GM21390 (cell line): Measurements from ENCODE around the gene KRTAP12-1.
"Not testable (repeated sequence)": the region's sequence is repeated elsewhere in the genome, so short reads cannot be mapped to it uniquely, and the experiment has no call there.

Source experiments
- ATAC-seq: cut with Tn5 transposase; IDR thresholded peaks from one replicate; pipeline ENCODE4 v1.9.1; 2021; ENCODE audit not compliant: unreplicated experiment

The KRTAP12-1 gene

DNA sequence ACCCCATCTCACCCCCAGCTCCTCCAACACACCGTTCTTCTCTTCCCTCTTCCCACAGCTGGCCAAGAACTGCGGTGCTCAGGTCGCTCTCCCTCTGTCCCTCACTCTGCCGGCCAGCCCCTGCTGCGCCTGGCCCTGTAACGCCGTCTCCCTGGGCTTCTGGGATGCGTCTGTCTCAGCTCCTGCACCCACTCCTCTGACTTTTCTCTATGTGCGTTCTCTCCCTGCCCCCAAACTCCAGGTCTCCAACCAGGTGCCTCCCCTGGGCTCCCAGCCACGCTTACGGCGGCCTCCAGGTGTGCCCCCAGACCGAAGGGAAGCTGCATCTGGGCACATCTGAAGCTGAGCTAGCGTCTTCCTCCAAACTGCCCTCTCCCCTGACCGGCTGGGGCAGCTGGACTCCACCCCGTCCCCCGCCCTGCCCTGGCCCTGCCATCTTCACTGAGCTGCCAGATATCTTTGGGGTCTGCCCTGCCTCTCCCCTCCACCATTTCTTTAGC lies 17.6 kb upstream of the KRTAP12-1 start:
- no peak for ATAC-seq

DNA sequence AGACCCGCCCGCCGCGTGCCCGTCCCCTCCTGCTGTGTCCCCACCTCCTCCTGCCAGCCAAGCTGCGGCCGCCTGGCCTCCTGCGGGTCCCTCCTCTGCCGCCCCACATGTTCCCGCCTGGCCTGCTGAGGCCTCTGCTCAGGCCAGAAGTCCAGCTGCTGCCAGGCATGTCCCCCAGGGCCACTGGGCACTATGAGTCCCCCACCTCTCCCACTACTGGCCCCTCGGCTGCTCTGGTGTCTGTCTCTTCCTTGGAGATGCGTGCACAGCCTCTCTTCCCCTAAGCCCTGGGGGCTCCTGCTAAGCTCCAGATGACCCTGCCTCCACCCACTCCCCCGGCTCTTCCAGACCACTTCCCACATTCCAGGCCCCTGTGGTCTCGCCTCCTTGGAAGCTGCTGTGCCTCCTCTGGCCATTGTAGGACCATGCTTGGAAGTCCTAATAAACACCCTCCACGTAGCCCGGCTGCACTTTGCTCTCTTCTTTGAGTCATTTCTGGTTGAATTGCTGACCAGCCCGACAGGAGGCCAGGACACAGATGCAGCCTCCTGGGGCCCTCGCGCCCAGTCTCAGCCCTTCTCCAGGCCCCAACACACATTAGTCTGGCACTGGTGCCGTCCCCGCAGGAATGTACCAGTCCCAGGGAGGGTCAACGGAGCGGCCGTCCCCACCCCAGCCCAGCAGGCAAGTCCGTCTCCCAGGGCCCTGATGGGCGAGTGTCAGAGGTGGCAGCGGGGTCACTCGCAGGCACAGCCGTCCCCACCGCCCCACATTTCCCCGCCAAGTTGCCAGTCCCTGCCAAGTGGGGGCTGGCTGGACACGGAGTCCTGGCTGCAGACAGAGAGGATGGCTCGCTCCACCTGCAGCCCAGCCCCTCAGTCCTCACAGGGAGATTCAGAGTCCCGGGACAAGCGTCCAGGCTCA lies 16.1 kb upstream of the KRTAP12-1 start:
- ATAC-seq: no peak

DNA sequence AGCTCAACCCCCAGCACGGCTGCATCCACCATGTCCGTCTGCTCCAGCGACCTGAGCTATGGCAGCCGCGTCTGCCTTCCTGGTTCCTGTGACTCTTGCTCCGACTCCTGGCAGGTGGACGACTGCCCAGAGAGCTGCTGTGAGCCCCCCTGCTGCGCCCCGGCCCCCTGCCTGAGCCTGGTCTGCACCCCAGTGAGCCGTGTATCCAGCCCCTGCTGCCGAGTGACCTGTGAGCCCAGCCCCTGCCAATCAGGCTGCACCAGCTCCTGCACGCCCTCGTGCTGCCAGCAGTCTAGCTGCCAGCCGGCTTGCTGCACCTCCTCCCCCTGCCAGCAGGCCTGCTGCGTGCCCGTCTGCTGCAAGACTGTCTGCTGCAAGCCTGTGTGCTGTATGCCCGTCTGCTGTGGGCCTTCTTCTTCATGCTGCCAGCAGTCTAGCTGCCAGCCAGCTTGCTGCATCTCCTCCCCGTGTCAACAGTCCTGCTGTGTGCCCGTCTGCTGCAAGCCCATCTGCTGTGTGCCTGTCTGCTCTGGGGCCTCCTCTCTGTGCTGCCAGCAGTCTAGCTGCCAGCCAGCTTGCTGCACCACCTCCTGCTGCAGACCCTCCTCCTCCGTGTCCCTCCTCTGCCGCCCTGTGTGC lies 15.3 kb upstream of the KRTAP12-1 start, which contains the start of gene KRTAP10-12:
KRTAP10-12 (plus strand) TSS at position 1 of the 639 bp plus-strand sequence; CDS start at position 31, 30 bp downstream.
- ATAC-seq: not testable (repeated sequence)

DNA sequence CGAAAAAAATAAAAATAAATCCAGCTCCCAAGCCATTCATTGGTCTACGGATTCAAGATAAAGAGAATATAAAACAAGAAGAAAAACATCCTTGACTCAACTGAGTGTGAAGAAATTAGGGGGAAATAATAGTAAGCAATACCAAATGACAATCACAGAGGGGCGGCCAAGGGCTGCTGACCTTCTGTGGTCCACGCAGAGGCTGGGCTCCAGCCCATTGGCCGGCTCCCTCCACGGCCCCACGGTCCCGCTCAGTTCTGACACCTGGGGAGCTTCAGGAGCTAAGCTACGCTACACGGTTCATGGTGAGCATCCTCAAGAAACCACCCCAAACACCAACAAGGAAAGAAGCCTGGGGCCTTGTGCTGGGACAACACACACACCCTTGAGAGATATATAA lies 14.6 kb upstream of the KRTAP12-1 start:
- no peak for ATAC-seq

DNA sequence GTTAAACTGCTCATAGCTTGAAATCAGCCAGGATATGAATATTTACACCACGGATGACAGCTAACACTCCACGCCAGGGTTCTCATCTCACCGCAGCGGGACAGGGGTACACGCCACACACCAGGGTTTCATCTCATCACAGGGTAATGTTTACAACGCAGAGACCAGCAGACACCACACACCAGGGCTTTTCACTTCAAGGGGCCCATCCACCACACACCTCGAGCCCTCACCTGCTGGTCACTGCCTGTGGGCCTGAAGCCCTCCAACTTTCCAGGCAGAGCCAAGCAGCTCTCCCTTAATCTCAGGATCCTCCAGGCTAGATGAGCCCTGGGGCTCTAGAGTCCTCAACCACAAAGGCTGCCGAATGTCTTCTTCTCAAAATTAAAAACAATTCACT lies 13.7 kb upstream of the KRTAP12-1 start:
- ATAC-seq: no peak

DNA sequence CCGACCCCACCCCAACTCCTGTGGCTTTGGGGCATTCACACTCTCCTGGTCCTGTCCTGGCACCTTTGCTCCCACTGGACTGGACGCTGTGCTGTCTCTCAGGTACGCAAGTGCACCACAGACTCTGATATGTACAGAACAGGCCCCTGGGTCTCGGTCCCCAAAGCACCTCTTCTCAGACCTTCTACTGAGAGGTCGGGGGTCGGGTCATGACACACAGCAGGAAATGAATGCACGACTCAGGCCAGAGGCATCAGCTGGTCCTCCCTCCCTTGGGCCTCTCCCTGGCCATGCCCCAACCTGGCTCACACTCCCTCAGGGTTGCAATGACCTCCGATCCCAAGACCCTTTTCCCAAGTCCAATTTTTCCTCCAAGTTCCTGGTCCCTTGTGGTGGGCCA lies 13.2 kb upstream of the KRTAP12-1 start:
- no peak for ATAC-seq

DNA sequence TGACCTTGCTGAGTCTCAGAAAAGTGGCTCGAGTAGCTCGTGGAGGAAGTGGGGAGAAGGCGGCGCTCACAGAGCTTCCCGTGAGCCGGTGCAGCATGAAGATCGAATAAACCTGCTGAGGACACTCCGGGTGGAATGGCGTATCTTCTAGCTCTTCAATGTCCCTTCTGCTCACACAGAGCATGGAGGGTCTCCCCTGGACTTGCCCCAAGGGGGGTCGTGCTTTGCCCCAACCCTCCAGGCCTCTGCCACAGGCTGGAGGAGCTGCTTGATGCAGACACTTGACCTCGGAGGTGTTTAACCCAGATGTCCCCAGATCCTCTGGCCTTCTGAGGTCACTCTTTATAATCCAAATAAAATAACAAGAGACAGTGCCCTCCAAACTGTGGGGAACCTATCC lies 12.8 kb upstream of the KRTAP12-1 start:
- ATAC-seq: no peak

DNA sequence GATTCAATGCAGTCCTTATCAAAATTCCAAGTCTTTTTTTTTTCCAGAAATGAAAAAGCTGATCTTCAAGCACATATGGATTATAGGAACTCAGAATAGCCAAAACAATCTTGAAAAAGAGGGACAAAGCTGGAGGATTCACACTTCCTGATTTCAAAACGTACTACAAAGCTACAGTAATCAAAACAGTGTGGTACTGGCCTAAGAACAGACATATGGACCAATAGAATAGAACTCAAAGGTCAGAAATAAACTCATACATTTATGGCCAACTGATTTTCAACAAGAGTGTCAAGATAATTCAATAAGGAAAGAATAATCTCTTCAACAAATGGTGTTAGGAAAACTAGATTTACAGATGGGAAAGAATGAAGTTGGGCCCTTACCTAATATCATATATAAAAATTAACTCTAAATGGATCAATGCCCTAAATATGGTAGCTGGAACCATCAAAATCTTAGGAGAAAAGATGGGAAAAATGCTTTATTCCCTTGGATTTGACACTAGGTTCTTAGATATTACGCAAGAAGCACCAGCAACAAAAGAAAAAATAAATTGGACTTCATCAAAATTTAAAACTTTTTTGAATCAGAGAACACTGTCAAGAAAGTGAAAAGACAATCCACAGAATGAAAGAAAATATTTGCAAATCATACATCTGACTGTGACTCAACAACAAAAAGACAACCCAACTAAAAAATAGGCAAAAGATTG lies 11.0 kb upstream of the KRTAP12-1 start:
- no peak for ATAC-seq

DNA sequence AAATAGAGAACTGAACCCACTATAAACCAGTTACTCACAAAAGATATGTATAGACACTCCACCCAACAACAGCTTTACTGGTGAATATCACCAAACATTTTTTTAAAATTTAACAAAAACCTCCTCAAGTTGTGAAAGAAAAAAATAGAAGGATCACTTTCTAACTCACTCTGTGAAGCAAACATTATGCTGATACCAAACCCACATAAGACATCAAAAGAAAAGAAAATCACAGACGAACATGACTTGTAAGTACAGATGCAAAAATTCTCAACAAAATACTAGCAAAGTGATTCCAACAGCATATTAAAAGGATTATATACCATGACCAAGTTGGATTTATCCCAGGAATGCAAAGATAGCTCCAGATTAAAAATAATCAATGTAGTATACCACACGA lies 9.7 kb upstream of the KRTAP12-1 start:
- ATAC-seq: no peak

DNA sequence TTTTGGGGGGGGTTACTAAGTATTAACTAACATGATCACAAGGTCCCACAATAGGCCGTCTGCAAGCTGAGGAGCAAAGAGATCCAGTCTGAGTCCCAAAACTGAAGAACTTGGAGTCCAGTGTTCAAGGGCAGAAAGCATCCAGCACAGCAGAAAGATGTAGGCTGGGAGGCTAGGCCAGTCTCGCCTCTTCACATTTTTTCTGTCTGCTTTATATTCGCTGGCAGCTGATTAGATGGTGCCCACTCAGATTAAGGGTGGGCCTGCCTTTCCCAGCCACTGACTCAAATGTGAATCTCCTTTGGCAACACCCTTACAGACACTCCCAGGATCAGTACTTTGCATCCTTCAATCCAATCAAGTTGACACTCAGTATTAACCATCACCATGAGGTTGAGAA lies 7.8 kb upstream of the KRTAP12-1 start:
- not testable (repeated sequence) for ATAC-seq

DNA sequence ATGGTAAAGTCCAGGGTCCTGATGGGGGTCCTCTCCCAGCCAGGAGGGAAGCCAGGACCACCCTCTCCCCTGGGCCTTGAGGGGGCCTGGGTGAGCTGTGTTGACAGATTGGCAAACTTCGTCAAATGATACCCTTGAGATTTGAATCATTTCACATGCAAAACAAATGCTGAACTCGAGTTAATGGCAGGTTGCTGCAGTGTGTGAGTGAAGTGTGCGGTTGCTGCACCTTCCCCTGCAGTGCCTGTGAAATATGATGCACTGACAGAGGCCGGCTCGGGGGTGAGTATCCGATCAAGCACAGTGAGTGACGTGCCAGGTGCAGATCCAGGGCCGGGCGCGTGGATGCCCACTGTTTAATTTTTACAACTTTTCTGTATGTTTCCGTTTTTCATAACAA lies 5.7 kb upstream of the KRTAP12-1 start:
- ATAC-seq: no peak

DNA sequence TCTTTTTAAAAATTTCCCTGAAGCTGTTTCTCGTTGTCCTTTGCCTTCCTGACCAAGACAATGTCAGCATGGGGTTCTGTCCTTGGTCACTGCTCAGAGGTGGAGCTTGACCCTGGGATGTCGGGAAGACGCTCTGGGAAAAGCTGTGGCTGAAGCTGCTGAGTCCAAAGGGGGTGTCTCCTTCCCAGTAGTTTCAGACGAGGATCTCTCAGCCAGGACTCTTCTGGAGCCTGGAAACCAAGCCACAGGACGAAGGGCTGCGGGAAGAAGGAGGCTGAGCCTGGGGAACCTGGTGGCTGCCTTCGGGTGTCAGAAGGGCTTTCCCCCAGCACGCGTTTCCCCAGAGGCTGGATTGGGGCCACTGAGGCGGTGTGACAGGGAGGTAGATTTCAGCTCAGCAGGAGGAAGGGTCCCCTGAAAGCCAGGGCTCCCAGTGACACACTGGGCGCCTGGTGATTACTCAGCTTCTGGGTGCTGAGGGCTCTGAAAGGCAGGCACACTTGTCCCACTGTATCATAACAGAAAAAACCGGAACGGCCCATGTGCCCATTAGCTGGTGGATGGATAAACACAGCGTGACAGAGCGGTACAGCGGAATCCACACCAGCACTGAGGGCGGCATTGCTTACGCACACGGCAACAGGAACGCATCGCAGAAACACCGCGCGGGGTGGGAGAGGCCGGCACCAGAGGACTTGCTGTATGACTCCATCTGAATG lies 5.0 kb upstream of the KRTAP12-1 start:
- ATAC-seq: no peak

DNA sequence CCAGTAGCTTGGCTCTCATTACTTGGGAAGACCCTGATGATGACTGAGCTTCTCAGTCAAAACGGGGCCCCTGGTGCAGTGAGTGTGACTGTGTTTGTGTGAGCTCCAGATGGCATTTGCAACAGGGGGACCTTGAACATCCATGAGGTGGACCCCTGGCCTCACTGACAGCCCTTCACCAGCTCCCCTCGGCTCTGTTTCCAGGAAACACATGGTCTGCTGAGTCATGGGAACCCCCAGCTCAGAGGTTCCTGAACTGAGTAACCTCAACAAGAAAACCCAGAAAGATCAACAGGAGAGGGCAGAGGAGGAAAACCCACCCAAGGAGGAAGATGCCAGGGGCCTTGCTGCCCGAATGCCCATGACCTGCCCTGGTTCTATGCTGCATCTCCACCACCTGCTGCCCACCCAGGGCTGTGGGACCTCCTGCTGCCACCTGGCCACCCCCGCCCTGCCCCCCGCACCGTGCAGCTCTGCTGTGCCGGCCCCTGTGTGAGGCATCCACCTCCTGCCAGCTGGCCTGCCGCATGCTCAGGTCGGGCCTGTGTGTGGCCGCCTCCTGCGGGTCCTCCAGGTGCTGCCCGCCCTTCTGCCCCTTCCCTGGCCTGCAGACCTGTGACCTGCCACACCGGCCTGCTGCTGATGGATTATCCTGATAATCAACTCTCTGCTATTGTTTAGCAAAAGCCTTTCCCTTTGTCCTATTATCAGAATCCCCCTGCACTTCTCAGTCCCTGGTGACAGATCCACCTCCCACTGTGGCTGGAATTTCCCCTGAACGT lies 4.2 kb upstream of the KRTAP12-1 start:
- ATAC-seq: no peak

DNA sequence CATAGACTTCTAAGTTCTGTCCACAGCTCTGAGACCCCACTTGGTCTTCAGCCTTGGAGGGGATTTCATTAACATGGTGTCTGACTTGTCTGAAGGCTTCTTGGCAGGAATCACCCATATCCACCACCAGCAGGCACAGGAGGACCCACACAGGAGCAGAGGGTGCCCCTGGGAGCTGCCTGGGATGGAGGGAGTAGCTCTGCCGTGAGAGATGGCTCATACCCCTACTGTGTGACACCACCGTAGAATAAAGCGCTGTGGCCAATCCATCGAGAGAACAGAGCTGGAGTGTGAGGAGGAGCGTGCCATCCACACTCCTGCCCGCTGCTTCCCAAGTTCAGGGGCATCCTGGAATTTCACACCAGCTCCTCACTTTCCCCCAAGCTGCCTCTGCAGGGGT lies 3.1 kb upstream of the KRTAP12-1 start:
- not testable (repeated sequence) for ATAC-seq

DNA sequence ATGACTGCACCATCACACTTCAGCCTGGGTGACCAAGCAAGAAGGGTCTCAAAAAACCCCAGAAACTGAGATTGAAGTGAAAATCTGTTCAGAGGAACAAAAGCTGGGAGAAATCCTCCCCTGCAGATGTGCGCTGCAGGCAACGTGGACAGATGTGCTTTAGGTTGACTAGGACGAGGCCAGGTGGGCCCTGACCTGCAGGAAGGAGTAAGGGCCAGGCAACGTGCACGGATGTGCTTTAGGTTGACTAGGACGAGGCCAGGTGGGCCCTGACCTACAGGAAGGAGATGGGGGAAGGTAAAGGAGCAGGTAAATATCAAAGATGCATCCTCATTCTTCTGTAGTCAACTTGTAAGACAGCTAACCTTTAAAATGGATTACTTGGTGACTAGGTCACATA lies 2.5 kb upstream of the KRTAP12-1 start:
- ATAC-seq: no peak

DNA sequence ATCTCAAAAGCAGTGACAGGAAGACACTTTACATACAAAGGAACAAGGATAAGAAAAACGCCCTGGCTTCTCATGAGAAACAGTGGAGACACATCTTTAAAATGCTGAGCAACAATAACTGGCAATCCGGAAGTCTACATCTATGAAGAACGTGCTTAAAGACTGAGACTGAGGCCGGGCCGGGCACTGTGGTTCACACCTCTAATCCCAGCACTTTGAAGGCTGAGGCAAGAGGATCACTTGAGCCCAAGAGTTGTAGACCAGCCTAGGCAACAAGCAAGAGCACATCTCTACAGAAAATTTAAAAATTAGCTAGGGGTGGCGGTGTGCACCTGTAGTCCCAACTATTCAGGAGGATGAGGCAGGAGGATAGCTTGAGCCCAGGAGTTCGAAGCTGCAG lies 2.1 kb upstream of the KRTAP12-1 start:
- no peak for ATAC-seq

DNA sequence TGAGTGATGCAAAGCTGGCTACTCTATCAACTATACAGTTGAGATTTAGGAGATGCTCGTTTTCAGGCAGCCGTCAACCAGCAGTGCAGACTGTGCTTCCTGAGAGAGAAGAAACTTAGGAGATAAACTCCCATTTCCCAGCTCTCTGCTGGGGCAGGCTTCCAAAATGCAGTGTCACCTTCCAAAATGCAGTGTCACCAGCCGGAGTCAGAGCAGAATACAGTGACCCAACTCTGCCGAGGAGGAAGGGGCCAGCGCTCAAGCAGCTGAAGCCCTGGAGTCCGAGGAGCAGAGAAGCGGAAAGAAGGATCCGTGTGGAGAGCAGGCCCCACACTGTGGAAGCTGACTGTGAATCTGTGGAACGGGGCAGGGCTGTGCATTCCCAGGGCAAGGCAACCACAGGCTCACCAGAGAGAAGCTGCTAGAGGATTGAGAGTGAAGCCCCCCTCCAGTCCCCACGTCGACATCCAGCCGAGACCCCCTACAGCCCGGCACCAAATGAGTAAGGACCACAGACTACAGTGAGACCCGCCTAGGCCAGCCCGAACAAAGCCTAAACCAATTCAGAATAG lies 703 bp upstream of the KRTAP12-1 start:
- no peak for ATAC-seq

DNA sequence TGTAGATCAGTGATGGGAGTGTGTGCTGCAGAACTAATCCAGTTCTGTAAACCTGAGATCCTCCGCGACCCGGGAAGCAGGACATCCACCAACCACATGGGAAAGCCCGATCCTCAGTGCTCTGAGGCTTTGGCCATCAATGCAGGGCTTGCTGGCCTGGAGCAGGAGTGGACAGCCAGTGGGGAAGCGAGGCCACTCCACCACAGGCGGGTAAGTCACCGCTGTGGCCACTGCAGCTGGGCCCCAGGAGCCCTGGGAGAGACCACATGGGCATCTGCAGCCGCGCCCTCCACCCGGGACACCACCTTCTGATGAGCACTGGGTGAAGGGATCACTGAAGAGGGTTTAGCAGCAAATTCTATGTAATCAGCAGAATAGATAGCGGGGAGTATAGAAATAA lies 811 bp downstream of the KRTAP12-1 start:
- no peak for ATAC-seq

DNA sequence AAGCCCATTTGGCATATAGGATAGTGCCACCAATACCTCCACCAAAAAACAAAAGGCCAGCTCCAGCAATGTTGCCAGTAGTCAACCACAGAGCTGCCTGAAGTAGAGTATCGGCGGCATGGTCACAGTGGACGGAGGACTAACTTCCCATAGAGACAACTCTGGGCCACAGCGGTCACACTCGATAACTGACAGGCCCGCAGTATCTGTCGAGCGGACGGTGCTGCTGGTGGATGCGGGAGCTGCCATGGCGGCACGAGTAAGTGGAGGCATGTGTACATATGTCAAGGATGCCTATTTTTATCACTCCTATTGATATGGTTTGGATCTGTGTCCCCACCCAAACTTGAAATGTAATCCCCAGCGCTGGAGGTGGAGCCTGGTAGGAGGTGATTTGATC lies 4.1 kb downstream of the KRTAP12-1 start:
- no peak for ATAC-seq

DNA sequence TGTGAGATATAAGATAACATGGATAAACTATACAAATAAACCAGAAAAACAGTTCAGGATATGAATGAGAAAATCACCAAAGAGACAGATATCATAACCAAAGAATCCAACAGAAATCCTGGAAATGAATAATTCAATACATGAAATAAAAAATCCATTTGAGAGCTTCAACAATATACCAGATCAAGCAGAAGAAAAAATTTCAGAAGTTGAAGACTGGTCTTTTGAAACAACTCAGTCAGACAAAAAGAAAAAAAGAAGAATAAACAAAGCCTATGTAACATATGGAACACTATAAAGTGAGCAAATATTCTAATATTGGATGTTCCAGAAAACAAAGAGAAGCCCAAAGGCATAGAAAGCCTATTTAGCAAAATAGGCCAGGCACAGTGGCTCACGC lies 10.1 kb downstream of the KRTAP12-1 start:
- no peak for ATAC-seq
